Liver (tissue), 9 donors: ENCODE results near the gene NKTR. TPM values are rescaled to one million over a fixed set of nuclear protein-coding genes. Genes with fewer than 3 reads are reported as not detected.

Source experiments
- DNase-seq: peaks from one replicate; pipeline ENCODE4 v3.0.0-alpha.2; 2017; ENCODE audit warnings: low spot score
- H3K27ac ChIP-seq, 2 donors: one replicate each; pipeline ENCODE4 v1.7.0; 2013; ENCODE audit warnings: inconsistent platforms in 2 of 2, low read length in 2 of 2, control low read depth in 1 of 2, low read depth in 1 of 2, mild to moderate bottlenecking in 1 of 2
- H3K27me3 ChIP-seq, 4 donors: one replicate each; pipeline versions ENCODE4 v1.6.1 to v1.7.0; 2013; ENCODE audit warnings: low read length in 3 of 4, inconsistent platforms in 1 of 4, mild to moderate bottlenecking in 1 of 4, moderate library complexity in 1 of 4; ENCODE audit not compliant: control insufficient read depth in 4 of 4, insufficient read depth in 4 of 4
- H3K36me3 ChIP-seq, 4 donors: one replicate each; pipeline versions ENCODE4 v1.6.1 to v1.7.0; 2013; ENCODE audit warnings: low read length in 3 of 4, mild to moderate bottlenecking in 3 of 4, low read depth in 1 of 4, moderate library complexity in 1 of 4; ENCODE audit not compliant: control insufficient read depth in 4 of 4, insufficient read depth in 3 of 4
- H3K4me1 ChIP-seq, 4 donors: one replicate each; pipeline versions ENCODE4 v1.6.1 to v1.7.0; 2013; ENCODE audit warnings: low read length in 3 of 4, mild to moderate bottlenecking in 3 of 4, moderate library complexity in 1 of 4; ENCODE audit not compliant: control insufficient read depth in 4 of 4, insufficient read depth in 4 of 4
- H3K4me3 ChIP-seq, 3 donors: one replicate each; pipeline versions ENCODE4 v1.6.1 to v1.7.0; 2013; ENCODE audit warnings: low read length in 3 of 3, control low read depth in 1 of 3, low read depth in 1 of 3, mild to moderate bottlenecking in 1 of 3
- H3K9ac ChIP-seq, 2 donors: one replicate each; pipeline ENCODE4 v1.7.0; 2013; ENCODE audit warnings: low read length in 2 of 2, mild to moderate bottlenecking in 2 of 2, moderate library complexity in 2 of 2, control low read depth in 1 of 2, low read depth in 1 of 2
- H3K9me3 ChIP-seq, 4 donors: one replicate each; pipeline versions ENCODE4 v1.6.1 to v1.7.0; 2013; ENCODE audit warnings: low read length in 3 of 4; ENCODE audit not compliant: control insufficient read depth in 4 of 4
- CTCF ChIP-seq: fragments of 150-350 bp; IDR thresholded peaks from 2 replicates; pipeline ENCODE4 v1.5.1; 2017; ENCODE audit warnings: improper control_type of control experiment, low read depth, low read length; ENCODE audit not compliant: missing input control
- FOXA1 ChIP-seq: IDR thresholded peaks from 2 replicates; pipeline ENCODE4 v1.6.1; 2016; ENCODE audit warnings: antibody characterized with exemption
- FOXA2 ChIP-seq: IDR thresholded peaks from 2 replicates; pipeline ENCODE4 v1.6.1; 2016; ENCODE audit warnings: antibody characterized with exemption
- GABPA ChIP-seq, 2 donors: IDR thresholded peaks in 1 of 2; conservative IDR thresholded peaks in 1 of 2; 2 replicates each; pipeline ENCODE4 v1.6.1; 2016; ENCODE audit warnings: antibody characterized with exemption in 2 of 2, mild to moderate bottlenecking in 1 of 2, moderate library complexity in 1 of 2
- HNF4A ChIP-seq, 2 donors: conservative IDR thresholded peaks; 2 replicates each; pipeline ENCODE4 v1.6.1; 2016; ENCODE audit warnings: antibody characterized with exemption in 2 of 2, mild to moderate bottlenecking in 2 of 2
- HNF4G ChIP-seq: IDR thresholded peaks from 2 replicates; pipeline ENCODE4 v1.6.1; 2016; ENCODE audit warnings: antibody characterized with exemption
- JUND ChIP-seq, 2 donors: IDR thresholded peaks; 2 replicates each; pipeline ENCODE4 v1.6.1; 2016; ENCODE audit warnings: antibody characterized with exemption in 2 of 2
- MAX ChIP-seq: IDR thresholded peaks from 2 replicates; pipeline ENCODE4 v1.6.1; 2016; ENCODE audit warnings: antibody characterized with exemption
- NR2F2 ChIP-seq: IDR thresholded peaks from 2 replicates; pipeline ENCODE4 v1.6.1; 2016; ENCODE audit warnings: antibody characterized with exemption
- RAD21 ChIP-seq, 2 donors: IDR thresholded peaks; 2 replicates each; pipeline ENCODE4 v1.6.1; 2016; ENCODE audit warnings: antibody characterized with exemption in 2 of 2, mild to moderate bottlenecking in 2 of 2
- RXRA ChIP-seq, 2 donors: IDR thresholded peaks; 2 replicates each; pipeline ENCODE4 v1.6.1; 2017 to 2018; ENCODE audit warnings: antibody characterized with exemption in 2 of 2, mild to moderate bottlenecking in 1 of 2
- SP1 ChIP-seq: IDR thresholded peaks from 2 replicates; pipeline ENCODE4 v1.6.1; 2018; ENCODE audit warnings: antibody characterized with exemption, mild to moderate bottlenecking
- YY1 ChIP-seq: IDR thresholded peaks from 2 replicates; pipeline ENCODE4 v1.6.1; 2016; ENCODE audit warnings: antibody characterized with exemption, mild to moderate bottlenecking
- WGBS: extraction: QIAGEN DNeasy Blood & Tissue Kit; methylation state at CpG from one replicate; pipeline ENCODE4 v1.1.7; 2013; 5-methylcytosine and 5-hydroxymethylcytosine counted together
- polyA plus RNA-seq, 2 donors: library from polyadenylated mRNA; stranded (reverse) in 1 of 2; unstranded in 1 of 2; fragments of 200-250 nt in 1 of 2; fragments of >200 nt in 1 of 2; fragmentation: Nextera tagmentation in 1 of 2; extraction: Ambion mirVana in 1 of 2; gene quantifications; one replicate each; pipeline versions ENCODE4 v1.2.1 to v1.2.3, GENCODE V29; 2013 to 2015
- total RNA-seq, 2 donors: library from RNA; depleted of rRNA; stranded (reverse); fragments of >200 nt; gene quantifications; one replicate each; pipeline ENCODE4 v1.2.3, GENCODE V29; 2014
- TF ChIP-seq, protein P1 (sequence below): IDR thresholded peaks from 2 replicates; pipeline ENCODE4 v1.6.1; 2016; ENCODE audit warnings: antibody characterized with exemption, mild to moderate bottlenecking
- TF ChIP-seq, protein P2 (sequence below): IDR thresholded peaks from 2 replicates; pipeline ENCODE4 v1.6.1; 2016; ENCODE audit warnings: antibody characterized with exemption
- TF ChIP-seq, protein P3 (sequence below): IDR thresholded peaks from 2 replicates; pipeline ENCODE4 v1.6.1; 2016; ENCODE audit warnings: antibody characterized with exemption
- donor health status: healthy.
- donor health status: healthy.
- donor health status: healthy.
- donor health status: healthy.
- donor health status: healthy.

The NKTR gene
- total and polyA plus RNA-seq, 4 donors = 5.8 to 75.5 (median 28.1) TPM

DNA sequence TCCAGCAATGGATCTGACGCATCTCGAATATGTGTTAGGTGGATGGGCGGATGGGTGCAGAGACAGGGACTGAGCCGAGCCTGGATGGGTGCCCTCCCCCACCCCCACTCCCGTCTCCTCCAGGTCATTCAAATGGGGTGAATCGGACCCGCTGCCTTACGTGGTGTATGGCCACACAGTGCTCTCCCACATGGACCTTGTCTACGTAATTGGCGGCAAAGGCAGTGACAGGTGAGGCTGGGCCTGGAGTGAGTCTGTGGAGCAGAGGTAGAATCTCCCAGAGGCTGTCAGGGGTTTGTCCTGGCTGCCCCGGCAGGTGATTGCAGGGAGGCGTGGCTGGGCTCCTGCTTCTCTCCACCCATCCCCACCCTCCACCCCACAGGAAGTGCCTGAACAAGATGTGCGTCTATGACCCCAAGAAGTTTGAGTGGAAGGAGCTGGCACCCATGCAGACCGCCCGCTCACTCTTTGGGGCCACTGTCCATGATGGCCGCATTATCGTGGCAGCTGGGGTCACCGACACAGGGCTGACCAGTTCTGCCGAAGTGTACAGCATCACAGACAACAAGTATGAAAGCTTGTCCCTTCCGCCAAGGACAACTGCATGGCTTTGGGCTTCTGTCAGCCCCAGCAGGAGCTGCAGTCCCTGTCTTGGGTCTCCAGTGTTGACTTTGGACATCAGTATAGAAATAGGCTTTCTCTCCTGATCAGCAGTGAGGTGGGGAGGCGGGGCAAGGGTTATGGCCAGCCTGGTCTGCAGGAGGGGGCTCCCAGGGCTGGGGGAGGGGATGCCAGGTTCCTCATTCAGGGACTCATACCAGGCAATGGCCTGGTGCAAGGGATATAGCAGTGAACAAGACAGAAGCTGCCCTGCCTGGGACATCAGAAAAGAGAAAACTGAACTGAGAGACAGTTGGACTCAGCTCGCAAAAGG, 88.3 kb downstream of the NKTR start:
- WGBS = 88% methylated on average over 22 of the region's 22 CpGs
- Histone ChIP-seq H3K9me3 (no peaks in the 10 kb centered on the region), H3K27ac (no peak overlapping the region), H3K36me3 (no peaks in the 10 kb centered on the region), H3K4me1 (peaks cover 0 to 2% (median under 1%) of the 10 kb centered on the region in 4 donors), H3K27me3 (no peaks in the 10 kb centered on the region), H3K9ac (no peak overlapping the region), H3K4me3 (no peak overlapping the region)
- DNase-seq = no peak
- TF ChIP-seq HNF4G = no peak
- TF ChIP-seq, protein P1, sequence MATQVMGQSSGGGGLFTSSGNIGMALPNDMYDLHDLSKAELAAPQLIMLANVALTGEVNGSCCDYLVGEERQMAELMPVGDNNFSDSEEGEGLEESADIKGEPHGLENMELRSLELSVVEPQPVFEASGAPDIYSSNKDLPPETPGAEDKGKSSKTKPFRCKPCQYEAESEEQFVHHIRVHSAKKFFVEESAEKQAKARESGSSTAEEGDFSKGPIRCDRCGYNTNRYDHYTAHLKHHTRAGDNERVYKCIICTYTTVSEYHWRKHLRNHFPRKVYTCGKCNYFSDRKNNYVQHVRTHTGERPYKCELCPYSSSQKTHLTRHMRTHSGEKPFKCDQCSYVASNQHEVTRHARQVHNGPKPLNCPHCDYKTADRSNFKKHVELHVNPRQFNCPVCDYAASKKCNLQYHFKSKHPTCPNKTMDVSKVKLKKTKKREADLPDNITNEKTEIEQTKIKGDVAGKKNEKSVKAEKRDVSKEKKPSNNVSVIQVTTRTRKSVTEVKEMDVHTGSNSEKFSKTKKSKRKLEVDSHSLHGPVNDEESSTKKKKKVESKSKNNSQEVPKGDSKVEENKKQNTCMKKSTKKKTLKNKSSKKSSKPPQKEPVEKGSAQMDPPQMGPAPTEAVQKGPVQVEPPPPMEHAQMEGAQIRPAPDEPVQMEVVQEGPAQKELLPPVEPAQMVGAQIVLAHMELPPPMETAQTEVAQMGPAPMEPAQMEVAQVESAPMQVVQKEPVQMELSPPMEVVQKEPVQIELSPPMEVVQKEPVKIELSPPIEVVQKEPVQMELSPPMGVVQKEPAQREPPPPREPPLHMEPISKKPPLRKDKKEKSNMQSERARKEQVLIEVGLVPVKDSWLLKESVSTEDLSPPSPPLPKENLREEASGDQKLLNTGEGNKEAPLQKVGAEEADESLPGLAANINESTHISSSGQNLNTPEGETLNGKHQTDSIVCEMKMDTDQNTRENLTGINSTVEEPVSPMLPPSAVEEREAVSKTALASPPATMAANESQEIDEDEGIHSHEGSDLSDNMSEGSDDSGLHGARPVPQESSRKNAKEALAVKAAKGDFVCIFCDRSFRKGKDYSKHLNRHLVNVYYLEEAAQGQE = no peak
- TF ChIP-seq, protein P2, sequence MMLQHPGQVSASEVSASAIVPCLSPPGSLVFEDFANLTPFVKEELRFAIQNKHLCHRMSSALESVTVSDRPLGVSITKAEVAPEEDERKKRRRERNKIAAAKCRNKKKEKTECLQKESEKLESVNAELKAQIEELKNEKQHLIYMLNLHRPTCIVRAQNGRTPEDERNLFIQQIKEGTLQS = no peak
- TF ChIP-seq RAD21 (IDR thresholded peaks at IDR 0.05) = no peak
- no peak for TF ChIP-seq SP1
- TF ChIP-seq FOXA1 = no peak
- no peak for TF ChIP-seq JUND (IDR thresholded peaks at IDR 0.05)
- no peak for TF ChIP-seq HNF4A (conservative IDR thresholded peaks at IDR 0.05)
- no peak for TF ChIP-seq NR2F2
- no peak for TF ChIP-seq MAX
- TF ChIP-seq YY1 = no peak
- no peak for TF ChIP-seq FOXA2
- no peak for TF ChIP-seq GABPA (IDR thresholded peaks at IDR 0.05 in 1 of 2, conservative IDR thresholded peaks at IDR 0.05 in 1 of 2)
- TF ChIP-seq, protein P3, sequence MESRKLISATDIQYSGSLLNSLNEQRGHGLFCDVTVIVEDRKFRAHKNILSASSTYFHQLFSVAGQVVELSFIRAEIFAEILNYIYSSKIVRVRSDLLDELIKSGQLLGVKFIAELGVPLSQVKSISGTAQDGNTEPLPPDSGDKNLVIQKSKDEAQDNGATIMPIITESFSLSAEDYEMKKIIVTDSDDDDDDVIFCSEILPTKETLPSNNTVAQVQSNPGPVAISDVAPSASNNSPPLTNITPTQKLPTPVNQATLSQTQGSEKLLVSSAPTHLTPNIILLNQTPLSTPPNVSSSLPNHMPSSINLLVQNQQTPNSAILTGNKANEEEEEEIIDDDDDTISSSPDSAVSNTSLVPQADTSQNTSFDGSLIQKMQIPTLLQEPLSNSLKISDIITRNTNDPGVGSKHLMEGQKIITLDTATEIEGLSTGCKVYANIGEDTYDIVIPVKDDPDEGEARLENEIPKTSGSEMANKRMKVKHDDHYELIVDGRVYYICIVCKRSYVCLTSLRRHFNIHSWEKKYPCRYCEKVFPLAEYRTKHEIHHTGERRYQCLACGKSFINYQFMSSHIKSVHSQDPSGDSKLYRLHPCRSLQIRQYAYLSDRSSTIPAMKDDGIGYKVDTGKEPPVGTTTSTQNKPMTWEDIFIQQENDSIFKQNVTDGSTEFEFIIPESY = no peak
- TF ChIP-seq RXRA (IDR thresholded peaks at IDR 0.05) = no peak
- TF ChIP-seq CTCF = no peak
